GM21529 (cell line): ENCODE results near the gene PNLIP.

Experiments
- ATAC-seq: cut with Tn5 transposase; IDR thresholded peaks from one replicate; pipeline ENCODE4 v1.9.1; 2021; ENCODE audit not compliant: unreplicated experiment

Gene PNLIP

DNA sequence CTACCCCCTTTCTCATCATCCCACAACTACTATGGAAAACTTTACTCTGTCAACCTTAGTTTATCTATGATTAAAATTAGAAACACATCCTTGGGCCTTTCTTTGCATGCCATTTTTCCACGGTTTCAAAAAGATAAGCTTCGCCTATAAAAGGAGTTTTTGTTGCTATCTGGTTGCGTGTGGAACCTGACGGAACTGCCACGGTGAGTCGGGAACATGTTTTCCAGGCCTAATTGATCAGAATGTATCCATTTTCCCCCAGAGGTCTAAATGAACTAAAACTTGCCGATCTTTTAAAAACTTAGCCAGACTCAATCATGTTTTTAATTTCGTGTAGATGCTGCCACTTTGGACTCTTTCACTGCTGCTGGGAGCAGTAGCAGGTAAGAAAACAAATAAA is at the start of gene PNLIP:
PNLIP (plus strand) TSS at position 176 of the 400 bp plus-strand sequence; CDS start at position 338, 162 bp downstream.
- ATAC-seq, result no peak

DNA sequence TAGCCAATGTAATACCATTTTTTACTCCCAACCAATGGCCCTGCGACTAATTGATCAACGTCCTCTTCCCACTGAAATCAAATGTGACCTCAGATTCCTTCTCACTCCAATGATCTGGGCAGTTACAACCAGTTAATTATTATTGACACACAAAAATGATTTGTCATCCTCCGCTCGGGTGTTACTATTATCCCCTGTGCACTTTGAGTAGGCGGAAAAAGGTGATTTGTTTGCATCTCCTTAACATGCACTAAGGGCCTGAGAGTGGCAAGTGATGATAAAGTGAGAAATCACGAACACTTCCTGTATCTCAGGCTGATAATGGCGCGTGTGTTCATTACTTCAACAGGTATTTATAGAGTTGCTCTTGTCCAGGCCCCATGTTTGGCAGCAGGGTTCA is 40.9 kb upstream of the PNLIP start:
- no peak for ATAC-seq

DNA sequence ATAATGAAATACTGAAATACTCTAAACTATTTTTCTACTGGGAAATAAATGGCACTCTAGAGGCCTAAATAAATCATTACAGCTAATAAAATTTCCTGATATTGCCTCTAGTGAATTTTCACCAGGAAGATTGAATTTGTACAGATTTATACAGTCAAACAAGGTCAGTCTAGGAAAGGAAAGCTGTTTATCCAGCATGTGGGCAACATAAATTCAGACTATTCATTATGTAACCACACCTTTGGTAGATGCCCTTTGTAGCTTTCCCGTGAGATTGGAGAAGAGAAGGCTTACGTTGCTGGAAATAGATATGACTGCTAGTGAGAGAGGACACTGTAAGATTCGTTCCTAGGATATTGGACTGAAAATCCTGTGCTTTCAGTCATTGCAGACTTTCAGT is 35.2 kb upstream of the PNLIP start:
- ATAC-seq, result no peak

DNA sequence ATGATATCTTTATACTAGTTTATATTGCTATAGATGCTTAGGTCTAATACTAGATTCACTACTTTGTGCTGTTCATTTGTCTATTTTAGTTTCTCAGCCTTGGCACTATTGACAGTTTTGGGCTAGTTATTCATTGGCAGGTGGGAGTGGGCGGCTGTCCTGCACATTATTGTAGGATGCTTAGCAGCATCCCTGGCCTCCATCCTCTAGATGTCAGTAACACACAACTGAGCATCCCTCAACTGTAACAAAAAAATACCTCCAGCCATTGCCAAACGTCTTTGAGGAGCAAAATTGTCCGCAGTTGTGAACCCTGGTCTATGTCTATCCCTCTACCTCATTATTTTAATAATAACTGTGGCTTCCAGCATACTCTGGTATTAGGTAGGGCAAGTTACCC is 34.4 kb upstream of the PNLIP start:
- ATAC-seq, result no peak

DNA sequence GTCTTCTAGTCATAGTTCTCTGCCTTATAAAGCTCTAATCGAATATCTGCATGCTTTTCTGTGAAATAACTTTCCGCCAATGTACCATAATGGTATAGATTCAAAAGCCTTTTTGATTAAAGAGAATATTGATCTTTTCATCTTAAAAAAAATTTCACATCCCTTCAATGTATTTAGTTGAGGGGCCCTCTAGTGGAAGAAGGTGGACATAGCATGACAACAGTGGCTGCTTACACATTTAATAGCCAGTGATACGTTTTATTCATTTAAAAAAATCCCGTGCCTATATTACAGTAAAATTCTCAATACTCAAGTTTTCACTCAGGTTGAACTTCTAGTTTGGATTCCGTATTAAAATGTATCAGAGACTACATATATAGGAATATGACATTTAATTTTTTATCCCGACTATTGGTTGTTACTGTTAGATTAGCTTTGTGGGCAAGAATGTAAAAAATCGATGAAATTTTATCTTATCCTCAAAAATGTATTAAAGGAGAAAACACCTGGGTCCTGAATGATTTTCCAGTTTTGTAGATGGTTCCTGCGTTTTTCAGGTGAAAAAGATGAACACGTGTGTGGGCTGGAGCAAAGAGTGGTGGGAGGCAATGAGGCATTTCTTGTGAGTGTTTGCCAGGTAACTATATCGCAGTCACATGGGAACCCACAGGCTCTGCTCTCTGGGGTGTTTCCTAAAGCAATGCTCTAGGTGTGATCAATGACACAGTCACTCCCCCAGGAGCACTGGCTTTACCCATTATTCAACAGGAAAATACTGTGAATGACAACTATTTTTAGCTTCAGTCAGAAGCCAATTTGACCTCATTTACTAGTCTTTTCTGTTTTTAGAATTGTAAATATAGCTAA is 24.1 kb upstream of the PNLIP start:
- ATAC-seq, result peak; percentile 63

DNA sequence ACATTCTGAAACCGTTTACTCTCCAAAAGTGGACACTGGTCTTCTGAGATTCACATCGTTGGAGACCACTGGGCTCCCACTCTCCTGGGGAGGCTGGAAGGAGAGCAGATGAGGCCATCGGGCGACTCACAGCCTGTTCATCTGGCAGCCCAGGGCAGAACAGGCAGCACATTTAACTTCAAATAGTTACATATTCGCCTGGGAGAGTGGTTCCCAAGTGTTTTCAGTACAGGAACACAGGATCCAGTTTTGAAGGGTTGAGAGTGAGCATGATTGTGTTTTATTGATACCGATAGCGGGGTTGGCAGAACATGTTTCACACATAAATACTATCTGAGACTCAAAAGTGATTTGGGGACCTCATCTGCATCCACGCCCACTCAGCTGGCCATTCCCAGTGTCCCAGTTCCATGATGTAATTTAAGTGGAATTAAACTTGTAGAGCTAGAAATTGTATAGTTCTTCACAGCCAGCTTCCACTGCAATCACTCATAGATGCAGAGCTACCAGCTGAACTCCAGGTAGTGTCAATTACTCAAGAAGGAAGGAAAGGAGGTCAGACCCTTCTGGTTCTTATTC is 22.8 kb upstream of the PNLIP start:
- no peak for ATAC-seq

DNA sequence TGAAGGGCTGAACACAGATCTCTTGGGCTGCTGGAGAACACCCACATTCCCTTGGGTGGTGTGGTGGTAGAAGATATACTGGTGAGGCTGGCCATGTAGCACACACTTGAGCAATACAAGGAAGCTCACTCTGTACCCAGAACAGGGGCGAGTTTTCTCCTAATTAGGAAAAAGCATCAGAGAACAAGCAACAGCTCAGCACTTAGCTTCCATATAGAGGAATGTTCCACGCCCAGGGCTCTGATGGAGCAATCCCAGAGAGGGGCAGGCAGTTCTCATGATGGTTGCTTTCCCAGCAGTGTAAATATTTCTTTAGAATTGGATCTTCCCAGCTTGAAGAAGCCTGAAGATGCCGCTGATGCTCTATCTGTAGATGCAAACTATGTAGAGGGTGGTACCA is 21.0 kb upstream of the PNLIP start:
- no peak for ATAC-seq

DNA sequence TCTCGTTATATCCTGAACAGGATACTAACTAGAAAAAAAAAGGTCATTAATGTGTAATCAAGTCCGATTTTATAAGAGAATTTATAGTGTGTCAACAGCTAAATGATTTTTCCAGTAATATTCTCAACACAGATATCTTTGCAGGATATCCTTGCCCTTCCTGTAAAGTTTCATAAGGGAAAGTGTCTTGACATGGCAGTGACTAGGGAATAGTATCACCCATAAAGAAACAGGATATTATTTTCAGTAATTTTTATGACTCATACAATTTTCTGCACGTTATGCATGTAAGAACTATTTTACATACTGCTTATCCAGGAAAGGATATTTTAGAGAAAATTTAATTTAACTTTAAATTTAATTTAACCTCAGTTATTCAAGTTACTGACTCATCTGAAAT is 19.5 kb upstream of the PNLIP start:
- ATAC-seq, result no peak

DNA sequence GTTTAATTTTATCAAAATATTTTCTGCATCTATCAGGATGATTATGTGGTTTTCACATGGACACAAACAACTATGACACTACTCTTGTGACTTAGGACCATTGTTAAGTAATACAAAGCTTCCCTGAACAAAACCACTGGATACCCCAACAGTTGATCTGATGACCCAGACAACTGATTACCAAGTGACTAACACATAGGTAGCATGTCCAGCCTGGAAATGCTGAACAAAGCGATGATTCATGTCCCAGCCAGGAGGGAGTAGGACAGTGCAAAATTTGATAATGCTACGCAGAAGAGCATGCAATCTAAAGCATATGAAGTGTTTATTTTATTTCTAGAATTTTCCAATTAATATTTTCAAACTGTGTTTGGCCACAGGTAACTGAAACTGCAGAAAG is 8.9 kb upstream of the PNLIP start:
- no peak for ATAC-seq

DNA sequence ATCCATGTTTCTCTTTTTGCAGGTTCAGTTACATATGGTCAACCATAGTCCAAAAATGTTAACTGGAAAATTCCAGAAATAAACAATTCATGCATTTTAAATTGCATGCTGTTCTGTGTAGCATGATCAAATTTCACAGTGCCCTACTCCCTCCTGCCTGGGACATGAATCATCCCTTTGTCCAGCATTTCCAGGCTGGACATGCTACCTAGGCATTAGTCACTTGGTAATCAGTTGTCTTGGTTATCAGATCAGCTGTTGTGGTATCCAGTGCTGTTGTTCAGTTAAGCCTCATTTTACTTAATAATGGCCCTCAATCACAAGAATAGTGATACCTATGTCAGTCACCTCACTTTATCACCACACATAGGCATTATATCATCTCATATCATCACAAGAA is 7.3 kb upstream of the PNLIP start:
- ATAC-seq, result no peak

DNA sequence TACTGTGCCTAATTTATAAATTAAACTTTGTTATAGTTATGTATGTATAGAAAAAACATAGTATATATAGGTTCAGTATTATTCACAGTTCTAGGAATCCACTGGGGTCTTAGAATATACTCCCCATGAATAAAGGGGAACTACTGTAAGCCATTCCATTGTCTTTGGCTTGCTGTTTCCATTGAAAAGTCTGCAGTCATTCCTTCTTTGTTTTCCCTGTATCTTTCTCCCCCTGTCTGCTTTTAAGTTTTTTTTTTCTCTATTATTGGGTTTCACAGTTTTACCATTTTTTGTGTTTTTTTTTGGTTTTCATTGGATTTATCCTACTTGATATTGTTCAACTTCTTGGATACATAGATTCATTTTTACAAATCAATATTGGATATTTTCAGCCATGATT is 6.7 kb upstream of the PNLIP start:
- ATAC-seq, result no peak

DNA sequence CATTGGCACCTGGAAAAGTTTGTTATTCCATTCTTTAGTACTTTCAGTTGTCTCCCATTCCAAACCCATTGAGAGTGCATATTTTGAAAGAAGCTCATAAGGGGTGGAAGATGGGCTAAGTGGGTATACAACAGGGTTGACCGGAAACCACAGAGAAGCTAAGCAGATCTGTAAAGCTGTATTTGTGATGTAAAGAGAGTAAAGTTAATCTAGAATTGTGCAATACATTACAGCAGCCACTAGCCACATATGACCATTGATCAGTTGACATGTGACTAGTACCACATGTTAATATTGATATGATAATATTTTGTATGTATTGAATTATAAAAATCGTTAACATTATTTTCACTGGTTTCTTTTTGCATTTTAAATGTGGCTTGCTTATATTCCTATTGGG is 4.9 kb upstream of the PNLIP start:
- ATAC-seq, result no peak

DNA sequence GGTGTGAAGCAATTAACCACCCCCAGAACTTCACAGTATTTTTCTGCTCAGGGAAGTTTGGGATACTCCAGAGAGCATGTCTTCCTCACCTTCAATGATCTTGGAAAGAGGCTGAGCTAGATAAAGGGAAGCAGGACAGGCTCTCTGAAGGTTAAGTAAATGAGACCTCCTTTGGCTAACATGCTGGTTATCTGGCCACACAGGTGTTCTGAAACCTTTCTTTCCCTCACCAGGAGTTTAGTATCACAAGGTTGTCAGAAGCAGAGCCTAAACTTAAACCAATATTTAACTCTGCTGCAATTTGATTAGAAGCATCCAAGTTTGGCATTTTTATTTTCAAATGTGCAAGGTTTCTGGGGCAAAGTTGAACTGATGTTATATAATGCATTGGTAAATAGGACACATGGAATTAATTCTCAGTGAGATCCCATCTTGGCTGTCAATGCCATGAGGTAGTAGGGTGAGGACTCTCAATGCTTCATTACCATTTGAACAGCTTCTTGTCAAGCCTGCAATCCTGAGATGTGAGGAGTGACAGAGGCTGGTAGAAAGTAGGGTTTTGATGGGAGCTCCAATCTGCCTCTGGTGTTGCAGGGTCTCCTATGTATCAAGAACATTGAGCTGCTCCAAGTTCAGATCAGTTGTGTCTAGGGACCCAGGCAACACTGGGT is 3.6 kb upstream of the PNLIP start:
- ATAC-seq, result no peak

DNA sequence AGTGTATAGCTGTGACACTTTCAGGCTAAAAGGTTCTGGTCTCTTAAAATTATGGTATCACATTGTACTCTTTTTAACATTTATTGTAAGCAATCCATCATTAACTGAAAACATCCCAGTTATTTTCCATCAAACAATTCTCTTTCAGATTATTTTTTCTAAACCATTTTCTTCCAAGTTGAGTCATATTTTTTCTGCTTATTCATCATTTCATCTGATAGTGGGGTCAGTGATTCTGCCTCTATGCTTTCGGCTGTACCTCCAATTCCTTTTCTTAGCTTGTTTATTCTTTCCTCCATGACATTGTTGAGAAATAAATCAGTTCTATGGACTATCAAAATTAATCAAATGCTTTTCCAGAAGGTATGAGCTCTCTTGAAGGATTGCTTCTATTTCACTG is 609 bp upstream of the PNLIP start:
- no peak for ATAC-seq

DNA sequence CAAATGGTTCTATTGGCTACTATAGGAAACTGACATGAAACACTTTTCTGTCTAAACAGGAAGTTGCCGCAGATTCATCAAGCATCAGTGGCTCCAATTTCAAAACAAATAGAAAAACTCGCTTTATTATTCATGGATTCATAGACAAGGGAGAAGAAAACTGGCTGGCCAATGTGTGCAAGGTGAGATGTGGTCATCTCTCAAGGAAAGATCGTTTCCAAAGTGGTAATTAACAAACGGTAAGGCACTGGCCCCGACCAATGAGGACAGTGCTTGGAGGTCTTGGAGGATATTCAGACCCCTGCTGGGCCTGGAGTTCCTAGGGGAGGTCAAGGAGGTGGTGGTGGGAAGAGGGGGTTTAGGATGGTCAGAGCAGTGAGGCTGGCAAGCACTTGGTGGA is 2.6 kb downstream of the PNLIP start:
- no peak for ATAC-seq

DNA sequence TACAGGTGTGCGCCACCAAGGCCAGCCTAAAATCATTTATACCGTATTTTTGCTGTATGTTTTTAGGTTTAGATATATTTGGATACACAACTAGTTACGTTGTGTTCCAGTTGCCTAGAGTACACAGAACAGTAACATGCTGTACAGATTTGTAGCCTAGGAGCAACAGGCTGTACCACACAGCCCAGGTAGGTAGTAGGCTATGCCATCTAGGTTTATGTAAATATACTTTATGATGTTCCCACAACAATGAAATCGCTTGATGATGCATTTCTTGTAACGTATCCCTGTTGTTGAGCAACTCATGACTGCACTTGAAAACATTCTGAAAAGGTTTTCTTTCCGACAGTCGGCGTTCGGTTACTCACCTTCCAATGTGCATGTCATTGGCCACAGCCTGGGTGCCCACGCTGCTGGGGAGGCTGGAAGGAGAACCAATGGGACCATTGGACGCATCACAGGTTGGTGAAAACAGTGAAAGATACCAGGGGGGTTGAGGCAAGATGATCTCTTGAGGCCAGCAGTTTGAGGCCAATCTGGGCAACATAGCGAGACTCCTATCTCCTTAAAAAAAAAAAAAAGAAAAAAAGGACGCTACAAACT is 7.7 kb downstream of the PNLIP start:
- ATAC-seq, result no peak

DNA sequence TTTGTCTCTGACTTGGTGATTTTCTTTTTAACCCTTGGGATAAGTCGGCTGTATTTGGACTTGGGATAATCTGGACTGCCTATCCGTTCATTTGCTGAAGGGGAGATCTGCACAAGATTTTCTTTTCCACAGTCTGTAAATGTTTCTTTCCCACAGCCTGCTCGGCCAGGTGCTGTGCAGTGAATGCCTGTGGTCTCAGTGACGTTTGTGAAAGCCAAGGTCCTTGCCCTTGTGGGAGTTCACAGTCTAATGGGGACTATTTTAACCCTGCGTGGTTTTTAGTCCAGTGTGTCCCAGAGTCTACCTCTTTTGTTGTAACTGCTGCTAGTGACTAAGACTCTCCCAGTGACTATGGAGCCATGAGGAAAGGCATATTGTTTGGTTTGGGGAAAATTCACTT is 8.9 kb downstream of the PNLIP start:
- ATAC-seq, result no peak

DNA sequence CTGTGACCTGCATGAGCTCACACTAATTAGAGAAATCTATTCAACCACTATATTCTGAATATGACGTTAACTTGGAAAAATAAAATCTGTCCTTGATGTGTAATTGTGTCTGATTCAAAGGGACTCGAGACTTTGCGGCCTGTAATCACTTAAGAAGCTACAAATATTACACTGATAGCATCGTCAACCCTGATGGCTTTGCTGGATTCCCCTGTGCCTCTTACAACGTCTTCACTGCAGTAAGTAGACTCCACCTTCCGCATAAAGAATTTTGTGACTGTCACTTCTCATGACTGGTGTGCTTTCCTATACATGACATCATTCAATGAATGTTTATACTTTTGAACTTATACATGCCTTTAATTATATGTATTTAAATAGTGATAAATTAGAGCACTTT is 10.1 kb downstream of the PNLIP start:
- ATAC-seq, result no peak

DNA sequence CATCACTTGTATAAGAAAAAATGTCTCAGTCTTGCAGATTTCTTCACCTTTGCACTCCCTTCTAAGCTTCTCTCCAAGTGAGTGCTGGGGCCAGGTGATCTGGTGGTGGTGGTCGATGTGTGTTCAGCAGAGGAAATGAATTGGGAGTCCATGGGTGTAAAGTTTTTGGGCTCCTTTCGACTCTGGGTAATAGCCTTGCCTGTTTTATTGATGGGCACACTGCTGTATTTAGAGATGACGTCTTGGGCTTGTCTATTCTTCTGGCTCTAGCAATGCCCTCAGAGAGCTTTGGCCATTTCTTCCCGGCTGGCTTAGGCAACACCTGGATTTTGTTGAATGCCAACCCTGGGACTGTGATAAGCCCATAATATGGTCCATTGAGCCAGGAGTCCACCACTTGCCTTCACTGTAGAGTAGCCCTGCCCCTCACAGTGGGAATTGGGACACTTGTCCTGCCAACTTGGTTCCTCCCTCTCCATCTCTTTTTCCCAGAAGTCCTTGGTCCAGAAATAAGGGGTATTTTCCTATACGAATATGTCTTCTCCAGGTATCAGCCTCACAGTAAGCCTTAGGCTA is 11.7 kb downstream of the PNLIP start:
- no peak for ATAC-seq

DNA sequence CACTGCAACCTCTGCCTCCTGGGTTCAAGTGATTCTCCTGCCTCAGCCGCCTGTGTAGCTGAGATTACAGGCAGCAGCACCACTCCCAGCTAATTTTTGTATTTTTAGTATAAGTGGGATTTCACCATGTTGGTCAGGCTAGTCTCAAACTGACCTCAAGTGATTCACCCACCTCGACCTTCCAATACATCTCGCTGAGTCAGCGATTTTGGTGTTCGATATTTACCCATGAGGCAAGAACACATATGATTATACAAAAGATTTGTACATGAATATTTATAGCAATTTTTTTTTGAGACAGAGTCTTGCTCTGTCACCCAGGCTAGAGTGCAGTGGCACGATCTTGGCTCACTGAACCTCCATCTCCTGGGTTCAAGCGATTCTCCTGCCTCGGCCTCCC is 19.8 kb downstream of the PNLIP start:
- no peak for ATAC-seq

DNA sequence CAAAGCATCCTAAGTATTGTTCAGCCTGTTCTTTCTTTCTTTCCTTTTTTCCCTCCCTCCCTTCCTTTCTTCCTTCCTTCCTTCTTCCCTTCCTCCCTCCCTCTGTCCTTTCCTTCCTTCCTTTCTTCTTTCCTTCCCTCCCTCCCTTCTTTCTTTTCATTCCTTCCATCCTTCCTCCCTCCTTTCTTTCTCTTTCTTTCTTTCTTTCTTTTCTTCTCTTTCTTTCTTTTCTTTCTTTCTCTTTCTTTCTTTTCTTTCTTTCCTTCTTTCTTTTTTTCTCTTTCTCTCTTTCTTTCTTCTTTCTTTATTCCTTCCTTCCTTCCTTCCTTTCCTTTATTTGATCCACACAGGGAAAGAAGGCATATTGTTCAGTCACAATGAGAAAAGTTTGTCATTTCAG is 21.2 kb downstream of the PNLIP start:
- ATAC-seq, result no peak

DNA sequence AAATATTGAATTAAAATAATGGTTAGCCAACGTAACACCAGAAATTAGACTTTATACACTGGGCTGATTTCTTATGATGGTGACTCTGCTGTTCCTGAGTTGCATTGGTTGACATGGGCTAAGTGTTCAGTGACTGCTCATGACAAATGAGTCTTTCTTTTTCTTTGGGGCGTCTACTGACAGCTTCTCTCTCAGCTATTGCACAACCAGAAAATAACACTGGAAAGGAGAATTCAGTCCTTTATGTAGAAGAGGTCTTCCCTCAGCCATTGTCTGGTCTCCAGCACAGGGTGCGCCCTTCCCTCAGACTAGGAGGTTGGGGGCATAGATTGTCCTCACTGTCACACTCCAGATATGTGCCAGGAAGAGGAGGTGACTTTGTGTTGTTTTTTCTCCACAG is 21.6 kb downstream of the PNLIP start:
- ATAC-seq, result no peak
